IMR-90 (cell line): Measurements from ENCODE around the gene GPR183. TPM values are rescaled to one million over a fixed set of nuclear protein-coding genes. Genes with fewer than 3 reads are reported as not detected.

Experiments used
- ATAC-seq: fragments of 200-7000 bp; cut with Tn5 transposase; 2 replicates; pipeline ENCODE4 v1.9.1; 2020; ENCODE audit warnings: low read depth, mild to moderate bottlenecking, moderate library complexity
- BruUV-seq: library from RNA; stranded (reverse); fragments of 400-500 nt; replicated peaks from 2 replicates; lab custom pipeline; 2021; lab: Mats Ljungman, UMichigan
- CTCF ChIA-PET: fragments of 300-600 bp; formaldehyde crosslinking; extraction: SDS; loops from one replicate; lab custom pipeline; 2021; ENCODE audit warnings: antibody characterized with exemption; lab: Yijun Ruan, JAX
- POLR2A ChIA-PET: fragments of 300-600 bp; sonication (Branson Sonifier 250); formaldehyde crosslinking; loops from one replicate; lab custom pipeline; 2022; ENCODE audit warnings: antibody characterized with exemption; ENCODE audit not compliant: unreplicated experiment; lab: Charles Lee
- DNase-seq: peaks from one replicate; pipeline ENCODE4 v3.0.0; 2013
- H2AFZ ChIP-seq: replicated peaks from 2 replicates; pipeline ENCODE3; 2013; ENCODE audit warnings: low read length, mild to moderate bottlenecking; ENCODE audit not compliant: poor library complexity
- H2AK5ac ChIP-seq: 2 replicates; pipeline ENCODE4 v1.6.1; 2013; ENCODE audit warnings: low read depth, low read length, inconsistent platforms
- H2AK9ac ChIP-seq: replicated peaks from 2 replicates; pipeline ENCODE3; 2013; ENCODE audit warnings: mild to moderate bottlenecking, low read depth, low read length, moderate library complexity; ENCODE audit not compliant: poor library complexity
- H2BK120ac ChIP-seq: 2 replicates; pipeline ENCODE4 v1.6.1; 2013; ENCODE audit warnings: low read depth, low read length, inconsistent platforms
- H2BK15ac ChIP-seq: 3 replicates; pipeline ENCODE4 v1.6.1; 2013; ENCODE audit warnings: low read depth, low read length, inconsistent platforms
- H2BK20ac ChIP-seq: 2 replicates; pipeline ENCODE4 v1.6.1; 2013; ENCODE audit warnings: low read depth, mild to moderate bottlenecking, inconsistent platforms, low read length, moderate library complexity
- H2BK5ac ChIP-seq: 2 replicates; pipeline ENCODE4 v1.6.1; 2013; ENCODE audit warnings: mild to moderate bottlenecking, low read depth, low read length, inconsistent platforms; ENCODE audit not compliant: poor library complexity, severe bottlenecking
- H3K14ac ChIP-seq: replicated peaks from 2 replicates; pipeline ENCODE4 v1.6.1; 2013; ENCODE audit warnings: low read depth, low read length, inconsistent platforms
- H3K18ac ChIP-seq: 2 replicates; pipeline ENCODE4 v1.6.1; 2013; ENCODE audit warnings: low read depth, low read length, control low read depth
- H3K23ac ChIP-seq: 2 replicates; pipeline ENCODE4 v1.6.1; 2013; ENCODE audit warnings: low read depth, low read length, inconsistent platforms
- H3K27ac ChIP-seq: 2 replicates; pipeline ENCODE4 v1.5.1; 2013; ENCODE audit warnings: mild to moderate bottlenecking, control low read depth, low read length; ENCODE audit not compliant: insufficient read depth
- H3K27me3 ChIP-seq: 2 replicates; pipeline ENCODE4 v1.6.1; 2013; ENCODE audit warnings: low read length; ENCODE audit not compliant: control insufficient read depth, insufficient read depth
- H3K36me3 ChIP-seq: 2 replicates; pipeline ENCODE4 v1.6.1; 2013; ENCODE audit warnings: low read length, mixed read lengths; ENCODE audit not compliant: control insufficient read depth, insufficient read depth
- H3K4ac ChIP-seq: 2 replicates; pipeline ENCODE4 v1.6.1; 2013; ENCODE audit warnings: low read depth, low read length, inconsistent platforms
- H3K4me1 ChIP-seq: 2 replicates; pipeline ENCODE4 v1.6.1; 2013; ENCODE audit warnings: low read length, mixed read lengths; ENCODE audit not compliant: control insufficient read depth, insufficient read depth
- H3K4me2 ChIP-seq: 2 replicates; pipeline ENCODE4 v1.6.1; 2013; ENCODE audit warnings: low read depth, mild to moderate bottlenecking, control low read depth, low read length, moderate library complexity
- H3K4me3 ChIP-seq: 2 replicates; pipeline ENCODE4 v1.5.1; 2013; ENCODE audit warnings: low read depth, mild to moderate bottlenecking, control low read depth, low read length, moderate library complexity; ENCODE audit not compliant: insufficient read depth
- H3K56ac ChIP-seq: 2 replicates; pipeline ENCODE4 v1.6.1; 2013; ENCODE audit warnings: low read length, inconsistent platforms; ENCODE audit not compliant: insufficient read depth; ENCODE audit errors: extremely low read depth
- H3K79me1 ChIP-seq, 2 experiments: 2 replicates each; pipeline ENCODE4 v1.6.1; 2013; ENCODE audit warnings: low read length in 2 of 2, inconsistent platforms in 1 of 2, low read depth in 1 of 2
- H3K9ac ChIP-seq: 2 replicates; pipeline ENCODE4 v1.6.1; 2013; ENCODE audit warnings: low read depth, low read length, control low read depth
- H3K9me1 ChIP-seq: 2 replicates; pipeline ENCODE4 v1.6.1; 2013; ENCODE audit warnings: low read length, inconsistent platforms; ENCODE audit not compliant: insufficient read depth
- H3K9me3 ChIP-seq: 2 replicates; pipeline ENCODE4 v1.6.1; 2013; ENCODE audit warnings: low read length; ENCODE audit not compliant: control insufficient read depth, insufficient read depth
- H4K20me1 ChIP-seq: 2 replicates; pipeline ENCODE4 v1.6.1; 2013; ENCODE audit warnings: low read length, inconsistent platforms; ENCODE audit not compliant: insufficient read depth
- H4K5ac ChIP-seq: 2 replicates; pipeline ENCODE4 v1.6.1; 2013; ENCODE audit warnings: mild to moderate bottlenecking, low read depth, low read length, control low read depth
- H4K8ac ChIP-seq, 2 experiments: 2 replicates each; pipeline ENCODE4 v1.6.1; 2013; ENCODE audit warnings: low read depth in 2 of 2, low read length in 2 of 2, control low read depth in 1 of 2, inconsistent platforms in 1 of 2
- H4K91ac ChIP-seq: 2 replicates; pipeline ENCODE4 v1.6.1; 2013; ENCODE audit warnings: low read depth, low read length, inconsistent platforms; ENCODE audit not compliant: insufficient read depth
- BHLHE40 ChIP-seq: fragments of 150-350 bp; IDR thresholded peaks from 2 replicates; pipeline ENCODE4 v1.6.1; 2016; ENCODE audit warnings: mild to moderate bottlenecking, low read depth, low read length
- CEBPB ChIP-seq: IDR thresholded peaks from 2 replicates; pipeline ENCODE4 v1.6.1; 2012; ENCODE audit warnings: low read depth, low read length, improper control_type of control experiment
- CHD1 ChIP-seq: IDR thresholded peaks from 2 replicates; pipeline ENCODE4 v1.6.1; 2012; ENCODE audit warnings: low read depth, low read length, improper control_type of control experiment
- MAZ ChIP-seq: IDR thresholded peaks from 2 replicates; pipeline ENCODE4 v1.6.1; 2012; ENCODE audit warnings: low read depth, mild to moderate bottlenecking, low read length, improper control_type of control experiment, moderate library complexity, borderline replicate concordance
- RAD21 ChIP-seq: IDR thresholded peaks from 2 replicates; pipeline ENCODE4 v1.6.1; 2012; ENCODE audit warnings: low read length, improper control_type of control experiment
- RFX5 ChIP-seq: IDR thresholded peaks from 2 replicates; pipeline ENCODE4 v1.8.0; 2012; ENCODE audit warnings: low read depth, mild to moderate bottlenecking, low read length, moderate library complexity
- SMC3 ChIP-seq: fragments of 150-350 bp; IDR thresholded peaks from 2 replicates; pipeline ENCODE4 v1.6.1; 2016; ENCODE audit warnings: low read depth, mild to moderate bottlenecking, antibody characterized with exemption, low read length, moderate library complexity
- WGBS, 2 experiments: methylation state at CpG; one replicate each; pipeline versions ENCODE4 v1.1.5 to v1.1.7; 2013; ENCODE audit warnings: missing lambda C conversion rate in 2 of 2; ENCODE audit not compliant: insufficient read length in 1 of 2; ENCODE audit errors: extremely low coverage in 2 of 2; 5-methylcytosine and 5-hydroxymethylcytosine counted together
- dilution Hi-C: fragments of 300-500 bp; cut with HindIII; formaldehyde crosslinking; loops from one replicate; pipeline ENCODE4 v1.14.3; 2018; ENCODE audit warnings: low sequenced_read_pairs; ENCODE audit not compliant: unreplicated experiment
- in situ Hi-C: fragments of 300-500 bp; cut with MboI; formaldehyde crosslinking; loops from 3 replicates; pipeline ENCODE4 v1.14.3; 2019; ENCODE audit warnings: low sequenced_read_pairs, inconsistent platforms, mixed read lengths
- intact Hi-C: fragments of 100-400 bp; cut with micrococcal nuclease; formaldehyde crosslinking; loops from 2 replicates; pipeline ENCODE4 v1.10.0; 2022
- polyA plus RNA-seq, 3 experiments: library from polyadenylated mRNA; depleted of rRNA; stranded (reverse); fragments of >200 nt; gene quantifications; 2 replicates each; pipeline ENCODE4 v1.2.3, GENCODE V29; 2012; ENCODE audit warnings: low replicate concordance in 1 of 3
- total RNA-seq: library from RNA; depleted of rRNA; stranded (reverse); fragments of >200 nt; gene quantifications from 2 replicates; pipeline ENCODE4 v1.2.3, GENCODE V29; 2012

GPR183 gene
- total and polyA plus RNA-seq, 2 of the 4 experiments (the other 2 are of a cell fraction), result 0.18 to 0.31 TPM

DNA sequence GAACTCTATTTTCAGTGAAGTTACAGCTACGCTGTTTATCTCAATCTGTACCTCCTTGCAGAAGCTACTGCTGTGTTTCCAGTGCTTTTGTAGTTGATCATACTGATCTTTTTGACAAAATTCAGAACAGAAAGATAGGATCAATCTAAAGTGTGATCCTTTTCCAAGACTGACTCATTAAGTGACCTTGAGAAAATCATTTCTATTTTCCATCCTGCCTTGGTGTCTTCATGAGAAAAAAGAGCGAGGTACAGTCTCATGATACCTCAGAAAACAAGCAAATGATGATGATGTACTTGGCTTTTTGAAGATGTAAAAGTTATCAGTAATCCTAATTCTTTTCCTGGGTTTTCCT lies 46.0 kb upstream of the GPR183 start:
- H2AK5ac ChIP-seq, result no peak overlapping the region
- ChIA-PET CTCF (interaction anchor here (0.7 kb wide), 1 partner anchor 86 kb away, joined by 3 read pairs; no protein-coding TSS in a partner anchor), POLR2A (no interaction called here)
- dilution Hi-C loops, result no loop called here
- H2BK120ac ChIP-seq, result no peak overlapping the region
- TF ChIP-seq RFX5 (no peak), SMC3 (no peak), CHD1 (no peak), MAZ (no peak), BHLHE40 (no peak), CEBPB (no peak), RAD21 (no peak)
- H2BK15ac ChIP-seq, result no peak overlapping the region
- H3K79me1 ChIP-seq, result peaks cover 0 to 19% of the 10 kb centered on the region in 2 experiments; a peak in 2 of 4 replicates
- intact Hi-C loops, result no loop called here
- H3K4ac ChIP-seq, result no peak overlapping the region
- H3K9me1 ChIP-seq, result peaks cover 24% of the 10 kb centered on the region
- no peak overlapping the region for H4K8ac ChIP-seq
- no peak overlapping the region for H3K4me3 ChIP-seq
- no peak overlapping the region for H3K9ac ChIP-seq
- H3K56ac ChIP-seq, result no peak overlapping the region
- no peak overlapping the region for H2AFZ ChIP-seq
- H3K27me3 ChIP-seq, result no peaks in the 10 kb centered on the region
- no peak overlapping the region for H2BK20ac ChIP-seq
- peaks cover 7% of the 10 kb centered on the region for H3K36me3 ChIP-seq
- H3K9me3 ChIP-seq, result no peaks in the 10 kb centered on the region
- H3K4me2 ChIP-seq, result no peak overlapping the region
- H2AK9ac ChIP-seq, result no peak overlapping the region
- ATAC-seq (no peak), DNase-seq (no peak)
- in situ Hi-C loops, result no loop called here
- no TSS peak for BruUV-seq
- H4K91ac ChIP-seq, result no peak overlapping the region
- WGBS, 2 experiments, result no CpG with 5 or more reads among the region's 2 CpGs
- peaks cover 36% of the 10 kb centered on the region for H4K20me1 ChIP-seq
- H3K14ac ChIP-seq, result no peak overlapping the region
- H2BK5ac ChIP-seq, result no peak overlapping the region
- no peak overlapping the region for H3K27ac ChIP-seq
- peaks cover 16% of the 10 kb centered on the region for H3K4me1 ChIP-seq
- H3K23ac ChIP-seq, result no peak overlapping the region
- no peak overlapping the region for H3K18ac ChIP-seq
- no peak overlapping the region for H4K5ac ChIP-seq
